Activated effector memory CD4-positive, alpha-beta T cell treated with anti-CD3 and anti-CD28 coated beads, Interleukin-2, amount 50 U/mL, for 16 hours (primary cell): ENCODE data around the gene PGBD1.

ENCODE experiments used
- DNase-seq: peaks from one replicate; pipeline ENCODE4 v3.0.0-alpha.2; 2020

PGBD1 gene

DNA sequence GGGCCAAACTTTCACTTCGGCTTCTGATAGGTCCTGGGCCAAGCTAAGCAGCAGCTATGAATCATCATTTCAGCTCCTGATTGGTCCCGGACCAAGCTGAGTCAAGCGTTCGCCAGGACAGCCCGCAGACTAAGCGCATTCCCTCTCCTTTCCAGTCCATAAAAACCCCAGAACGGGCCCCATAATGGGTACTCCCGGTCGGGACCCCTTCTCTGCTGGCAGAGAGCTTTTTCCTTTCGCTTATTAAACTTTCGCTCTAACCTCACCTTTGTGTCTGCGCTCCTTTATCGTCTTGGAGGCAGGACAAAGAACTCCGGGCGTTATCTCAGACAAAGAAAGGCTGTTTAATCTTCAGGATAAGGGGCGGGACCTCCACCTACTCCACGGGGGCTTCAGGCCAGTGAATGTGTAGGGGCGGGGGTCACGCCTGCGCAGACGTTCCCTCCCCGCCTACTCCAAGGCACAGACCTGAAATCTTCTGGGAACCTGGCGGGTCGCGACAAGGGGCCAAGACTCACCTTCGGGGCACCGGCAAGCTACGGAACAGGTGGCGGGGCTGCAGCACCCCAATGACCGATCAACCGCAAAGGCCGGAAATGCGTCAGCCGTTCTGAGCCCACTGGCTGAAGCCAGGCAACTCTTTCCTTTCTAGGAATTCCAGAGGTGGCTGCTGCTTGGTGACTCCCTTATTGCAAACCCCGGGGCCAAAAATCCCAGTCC is 54.4 kb downstream of the PGBD1 start, which contains the start of gene ZSCAN31:
Gene ZSCAN31, minus strand, starts transcription at position 585 of the 720 bp plus-strand sequence. CDS start 6,465 bp downstream, outside the sequence.
- DNase-seq: peak; percentile 93

GRCh38 chr6:28336284-28337120 is 55.1 kb downstream of the PGBD1 start:
- DNase-seq: peak; percentile 63

DNA sequence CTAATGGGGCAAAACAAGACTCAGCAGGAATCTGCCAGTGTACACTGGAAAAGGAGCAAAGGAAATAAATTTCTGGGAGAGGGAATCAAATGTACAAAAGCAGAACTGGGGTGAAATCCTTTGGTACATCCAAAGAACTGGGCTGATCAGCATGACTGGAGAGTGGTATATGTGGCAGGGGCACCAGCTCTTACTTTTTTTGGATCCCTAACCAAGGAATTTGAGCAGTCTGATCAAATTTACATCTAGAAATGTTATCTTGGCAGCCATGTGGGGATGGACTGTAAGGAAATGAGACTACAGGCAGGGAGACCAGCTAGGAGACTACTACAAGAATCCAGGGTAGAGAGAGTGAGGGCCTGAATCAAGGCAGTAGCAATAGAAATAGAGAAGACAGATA is 55.7 kb downstream of the PGBD1 start:
- no peak for DNase-seq

- DNase-seq: no peak
These were observed 59.1 kb downstream of the PGBD1 start for GRCh38 chr6:28340310-28341095.

GRCh38 chr6:28343898-28344677 is 62.7 kb downstream of the PGBD1 start:
- no peak for DNase-seq

GRCh38 chr6:28345201-28345600 is 63.8 kb downstream of the PGBD1 start:
- DNase-seq: no peak

DNA sequence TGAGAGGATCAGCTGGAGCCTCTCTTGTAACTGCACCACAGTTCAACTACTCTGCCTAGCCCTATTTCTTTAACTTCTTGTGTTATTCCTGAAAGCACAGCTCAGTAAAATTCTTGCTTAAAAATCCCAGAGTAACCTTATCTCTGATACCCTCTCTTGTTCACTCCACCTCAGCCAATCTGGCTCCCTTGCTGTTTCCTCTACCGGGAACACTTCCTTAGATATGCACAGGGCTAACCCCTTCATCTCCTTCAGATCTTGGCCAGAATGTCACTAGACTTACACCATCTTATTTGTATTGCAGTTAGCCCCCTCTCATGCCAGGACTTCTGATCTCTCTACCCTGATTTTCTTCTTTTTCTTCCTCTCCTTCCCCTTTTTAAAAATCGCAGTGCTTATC is 65.7 kb downstream of the PGBD1 start:
- DNase-seq: no peak

GRCh38 chr6:28349344-28349891 is 68.0 kb downstream of the PGBD1 start:
- DNase-seq: no peak

- DNase-seq: peak; percentile 95
These were observed 68.7 kb downstream of the PGBD1 start, which contains the start of gene ZKSCAN3 for GRCh38 chr6:28349892-28350737. TSS of gene ZKSCAN3 (plus strand) at chr6:28349947. CDS start at chr6:28359587, 9,640 bp downstream.

GRCh38 chr6:28351087-28351486 is 69.7 kb downstream of the PGBD1 start:
- DNase-seq: no peak

GRCh38 chr6:28351493-28351925 is 70.1 kb downstream of the PGBD1 start:
- DNase-seq: no peak
